Femur (tissue), 1 donor: ENCODE data around the gene NSUN5.
"Not testable (repeated sequence)": the region's sequence is repeated elsewhere in the genome, so short reads cannot be mapped to it uniquely, and the experiment has no call there.

Source experiments
- DNase-seq: peaks from one replicate; pipeline ENCODE4 v3.0.0-alpha.2; 2017

NSUN5 gene

GRCh38 chr7:73267813-73268212, 40.8 kb downstream of the NSUN5 start:
- not testable (repeated sequence) for DNase-seq

GRCh38 chr7:73266719-73267368, 41.8 kb downstream of the NSUN5 start:
- not testable (repeated sequence) for DNase-seq

- DNase-seq = not testable (repeated sequence)
Measured at GRCh38 chr7:73262416-73262815, 46.2 kb downstream of the NSUN5 start.
